Panc1 (cell line): ENCODE results near the gene MYO16. TPM values are rescaled to one million over a fixed set of nuclear protein-coding genes. Genes with fewer than 3 reads are reported as not detected.

Experiments used
- ATAC-seq: fragments of 200-7000 bp; cut with Tn5 transposase; 2 replicates; pipeline ENCODE4 v1.9.1; 2020; ENCODE audit warnings: mild to moderate bottlenecking, moderate library complexity
- BruUV-seq: library from RNA; stranded (reverse); fragments of 400-500 nt; replicated peaks from 2 replicates; lab custom pipeline; 2021; lab: Mats Ljungman, UMichigan
- CTCF ChIA-PET: fragments of 300-600 bp; sonication (Branson Sonifier 250); formaldehyde crosslinking; loops from one replicate; lab custom pipeline; 2022; ENCODE audit warnings: antibody characterized with exemption; lab: Charles Lee
- POLR2A ChIA-PET: fragments of 300-600 bp; sonication (Branson Sonifier 250); formaldehyde crosslinking; loops from one replicate; lab custom pipeline; 2022; ENCODE audit warnings: antibody characterized with exemption; lab: Charles Lee
- DNase-seq: peaks from one replicate; pipeline ENCODE4 v3.0.0-alpha.2; 2010; ENCODE audit warnings: low read depth, low spot score
- H3K27ac ChIP-seq: 2 replicates; pipeline ENCODE4 v1.5.1; 2011; ENCODE audit warnings: mild to moderate bottlenecking, low read length, inconsistent platforms
- H3K27me3 ChIP-seq: fragments of 200-500 bp; sonication (Bioruptor generic); 2 replicates; pipeline ENCODE4 v1.6.0; 2014; ENCODE audit warnings: low read length, inconsistent platforms; ENCODE audit not compliant: control insufficient read depth, insufficient read depth
- H3K36me3 ChIP-seq: fragments of 200-500 bp; sonication (Bioruptor generic); 2 replicates; pipeline ENCODE4 v1.5.1; 2014; ENCODE audit warnings: inconsistent platforms, mild to moderate bottlenecking, low read length, moderate library complexity; ENCODE audit not compliant: control insufficient read depth, insufficient read depth
- H3K4me1 ChIP-seq: 2 replicates; pipeline ENCODE4 v1.5.1; 2011; ENCODE audit warnings: inconsistent platforms, mild to moderate bottlenecking, low read length, moderate library complexity; ENCODE audit not compliant: control insufficient read depth, insufficient read depth
- H3K4me3 ChIP-seq, 2 experiments: 2 replicates each; pipeline ENCODE4 v1.5.1; 2011 to 2012; ENCODE audit warnings: low read depth in 2 of 2, low read length in 2 of 2, mild to moderate bottlenecking in 2 of 2, inconsistent platforms in 1 of 2, moderate library complexity in 1 of 2
- H3K9me3 ChIP-seq: fragments of 200-500 bp; sonication (Bioruptor generic); 2 replicates; pipeline ENCODE4 v1.5.1; 2014; ENCODE audit warnings: low read depth, mild to moderate bottlenecking, inconsistent platforms, low read length, moderate library complexity; ENCODE audit not compliant: control insufficient read depth, insufficient read depth
- POLR2AphosphoS5 ChIP-seq: IDR thresholded peaks from 2 replicates; pipeline ENCODE4 v1.6.1; 2012; ENCODE audit warnings: mild to moderate bottlenecking, low read depth, low read length, moderate library complexity
- SIN3A ChIP-seq: IDR thresholded peaks from 2 replicates; pipeline ENCODE4 v1.6.1; 2012; ENCODE audit warnings: low read depth, mild to moderate bottlenecking, low read length, moderate library complexity, borderline replicate concordance; ENCODE audit not compliant: insufficient read depth
- TCF7L2 ChIP-seq: IDR thresholded peaks from 2 replicates; pipeline ENCODE4 v1.6.1; 2011; ENCODE audit warnings: mild to moderate bottlenecking, low read depth, low read length, inconsistent platforms
- in situ Hi-C: cut with HindIII; loops from 2 replicates; pipeline ENCODE4 v1.10.0; 2016; ENCODE audit warnings: low sequenced_read_pairs, low pct_unique_long_range_greater_than_20kb
- intact Hi-C: fragments of 100-400 bp; cut with micrococcal nuclease; formaldehyde crosslinking; loops from one replicate; pipeline ENCODE4 v1.10.0; 2022; ENCODE audit not compliant: unreplicated experiment
- total RNA-seq: library from RNA; stranded (reverse); gene quantifications from one replicate; pipeline ENCODE4 v1.2.1, GENCODE V29; 2021; ENCODE audit not compliant: unreplicated experiment
- TF ChIP-seq, protein P1 (sequence below): fragments of 450-650 bp; IDR thresholded peaks from 2 replicates; pipeline ENCODE4 v1.5.1; 2017; ENCODE audit warnings: mild to moderate bottlenecking
- TF ChIP-seq, protein P2 (sequence below), 2 experiments: IDR thresholded peaks; 2 replicates each; pipeline ENCODE4 v1.6.1; 2011 to 2012; ENCODE audit warnings: low read depth in 2 of 2, control low read depth in 1 of 2, low read length in 1 of 2, mild to moderate bottlenecking in 1 of 2, moderate library complexity in 1 of 2; ENCODE audit not compliant: insufficient read depth in 1 of 2

Gene MYO16
- total RNA-seq, 1 experiment from 2014 or later = 0.08 TPM

DNA sequence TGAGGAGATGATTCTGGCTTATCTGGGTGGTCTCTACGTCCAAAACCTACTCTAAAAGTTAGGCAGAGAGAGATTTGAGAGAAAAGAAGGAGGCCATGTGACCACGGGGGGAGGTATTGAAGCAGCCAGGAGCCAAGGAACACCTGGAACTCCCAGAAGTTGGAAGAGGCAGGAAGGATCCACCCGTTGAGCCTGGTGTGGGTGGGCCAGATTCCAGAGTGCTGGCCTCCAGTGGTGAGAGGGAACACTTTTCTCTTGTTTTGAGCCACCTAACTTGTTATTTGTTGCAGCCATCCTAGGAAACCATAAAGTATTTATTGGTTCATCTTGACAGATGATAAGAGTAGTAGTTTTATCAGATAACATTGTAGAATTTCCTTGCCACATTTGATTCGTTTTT is 396.9 kb downstream of the MYO16 start:
- TF ChIP-seq, protein P1, sequence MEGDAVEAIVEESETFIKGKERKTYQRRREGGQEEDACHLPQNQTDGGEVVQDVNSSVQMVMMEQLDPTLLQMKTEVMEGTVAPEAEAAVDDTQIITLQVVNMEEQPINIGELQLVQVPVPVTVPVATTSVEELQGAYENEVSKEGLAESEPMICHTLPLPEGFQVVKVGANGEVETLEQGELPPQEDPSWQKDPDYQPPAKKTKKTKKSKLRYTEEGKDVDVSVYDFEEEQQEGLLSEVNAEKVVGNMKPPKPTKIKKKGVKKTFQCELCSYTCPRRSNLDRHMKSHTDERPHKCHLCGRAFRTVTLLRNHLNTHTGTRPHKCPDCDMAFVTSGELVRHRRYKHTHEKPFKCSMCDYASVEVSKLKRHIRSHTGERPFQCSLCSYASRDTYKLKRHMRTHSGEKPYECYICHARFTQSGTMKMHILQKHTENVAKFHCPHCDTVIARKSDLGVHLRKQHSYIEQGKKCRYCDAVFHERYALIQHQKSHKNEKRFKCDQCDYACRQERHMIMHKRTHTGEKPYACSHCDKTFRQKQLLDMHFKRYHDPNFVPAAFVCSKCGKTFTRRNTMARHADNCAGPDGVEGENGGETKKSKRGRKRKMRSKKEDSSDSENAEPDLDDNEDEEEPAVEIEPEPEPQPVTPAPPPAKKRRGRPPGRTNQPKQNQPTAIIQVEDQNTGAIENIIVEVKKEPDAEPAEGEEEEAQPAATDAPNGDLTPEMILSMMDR = no peak
- no peak for TF ChIP-seq TCF7L2
- TF ChIP-seq, protein P2, sequence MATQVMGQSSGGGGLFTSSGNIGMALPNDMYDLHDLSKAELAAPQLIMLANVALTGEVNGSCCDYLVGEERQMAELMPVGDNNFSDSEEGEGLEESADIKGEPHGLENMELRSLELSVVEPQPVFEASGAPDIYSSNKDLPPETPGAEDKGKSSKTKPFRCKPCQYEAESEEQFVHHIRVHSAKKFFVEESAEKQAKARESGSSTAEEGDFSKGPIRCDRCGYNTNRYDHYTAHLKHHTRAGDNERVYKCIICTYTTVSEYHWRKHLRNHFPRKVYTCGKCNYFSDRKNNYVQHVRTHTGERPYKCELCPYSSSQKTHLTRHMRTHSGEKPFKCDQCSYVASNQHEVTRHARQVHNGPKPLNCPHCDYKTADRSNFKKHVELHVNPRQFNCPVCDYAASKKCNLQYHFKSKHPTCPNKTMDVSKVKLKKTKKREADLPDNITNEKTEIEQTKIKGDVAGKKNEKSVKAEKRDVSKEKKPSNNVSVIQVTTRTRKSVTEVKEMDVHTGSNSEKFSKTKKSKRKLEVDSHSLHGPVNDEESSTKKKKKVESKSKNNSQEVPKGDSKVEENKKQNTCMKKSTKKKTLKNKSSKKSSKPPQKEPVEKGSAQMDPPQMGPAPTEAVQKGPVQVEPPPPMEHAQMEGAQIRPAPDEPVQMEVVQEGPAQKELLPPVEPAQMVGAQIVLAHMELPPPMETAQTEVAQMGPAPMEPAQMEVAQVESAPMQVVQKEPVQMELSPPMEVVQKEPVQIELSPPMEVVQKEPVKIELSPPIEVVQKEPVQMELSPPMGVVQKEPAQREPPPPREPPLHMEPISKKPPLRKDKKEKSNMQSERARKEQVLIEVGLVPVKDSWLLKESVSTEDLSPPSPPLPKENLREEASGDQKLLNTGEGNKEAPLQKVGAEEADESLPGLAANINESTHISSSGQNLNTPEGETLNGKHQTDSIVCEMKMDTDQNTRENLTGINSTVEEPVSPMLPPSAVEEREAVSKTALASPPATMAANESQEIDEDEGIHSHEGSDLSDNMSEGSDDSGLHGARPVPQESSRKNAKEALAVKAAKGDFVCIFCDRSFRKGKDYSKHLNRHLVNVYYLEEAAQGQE (IDR thresholded peaks at IDR 0.05; ENCODE audit: insufficient read depth in 1 of 2, low read depth in 2 of 2, low read length in 1 of 2) = no peak
- TF ChIP-seq SIN3A = no peak
- TF ChIP-seq POLR2AphosphoS5 = no peak
- Histone ChIP-seq H3K27ac (no peak overlapping the region), H3K4me3 (no peak overlapping the region), H3K9me3 (no peaks in the 10 kb centered on the region), H3K4me1 (no peaks in the 10 kb centered on the region), H3K27me3 (no peaks in the 10 kb centered on the region), H3K36me3 (no peaks in the 10 kb centered on the region)
- CTCF ChIA-PET = no interaction called here
- ATAC-seq (no peak), DNase-seq (no peak)
- POLR2A ChIA-PET = no interaction called here
- in situ Hi-C loops = no loop called here
- intact Hi-C loops = no loop called here
- no TSS peak for BruUV-seq

DNA sequence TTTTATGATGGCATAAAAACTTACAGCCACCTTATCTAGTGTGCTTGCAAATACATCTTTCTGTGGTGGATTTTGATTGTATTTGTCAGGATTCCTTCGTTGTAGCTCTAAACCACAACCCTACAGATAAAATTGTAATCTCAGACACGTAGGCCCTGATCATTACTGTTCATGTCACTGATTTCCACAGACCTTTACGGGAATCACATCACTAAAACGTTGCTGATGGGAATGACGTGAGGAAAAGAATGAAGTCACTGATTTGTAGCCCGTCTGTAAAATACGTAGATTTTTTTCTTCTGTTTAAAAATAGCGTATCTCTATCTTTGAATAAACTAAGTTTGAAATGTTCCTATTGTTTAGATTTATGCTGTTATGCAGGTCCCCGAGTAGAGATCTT is 399.2 kb downstream of the MYO16 start:
- intact Hi-C loops = no loop called here

More for the DNA sequence above, 399.2 kb downstream of the MYO16 start:
- Histone ChIP-seq H3K27ac (no peak overlapping the region), H3K36me3 (no peaks in the 10 kb centered on the region), H3K4me1 (no peaks in the 10 kb centered on the region), H3K9me3 (no peaks in the 10 kb centered on the region), H3K4me3 (no peak overlapping the region), H3K27me3 (no peaks in the 10 kb centered on the region)
- TF ChIP-seq SIN3A (no peak), TCF7L2 (no peak), POLR2AphosphoS5 (no peak)
- TF ChIP-seq, protein P2 (IDR thresholded peaks at IDR 0.05; ENCODE audit: insufficient read depth in 1 of 2, low read depth in 2 of 2, low read length in 1 of 2) = no peak
- TF ChIP-seq, protein P1 = no peak
- ChIA-PET POLR2A (no interaction called here), CTCF (no interaction called here)
- ATAC-seq = no peak
- in situ Hi-C loops = no loop called here
- BruUV-seq = no TSS peak
- DNase-seq = no peak
